OCI-LY7 (cell line): Measurements from ENCODE around the gene PLD5.

Experiments used
- EZH2phosphoT487 ChIP-seq: fragments of 200-600 bp; sonication (generic); IDR thresholded peaks from 2 replicates; pipeline ENCODE4 v1.6.1; 2018; ENCODE audit warnings: low read depth, borderline replicate concordance, mild to moderate bottlenecking, mixed run types, antibody characterized with exemption, low read length, moderate library complexity, mixed read lengths
- TF ChIP-seq, protein P1 (sequence below): fragments of 200-600 bp; sonication (generic); conservative IDR thresholded peaks from 2 replicates; pipeline ENCODE4 v1.5.1; 2014; ENCODE audit warnings: mild to moderate bottlenecking, antibody characterized with exemption, low read length, moderate library complexity, mixed read lengths

GRCh38 chr1:242506724-242507123 lies 17.8 kb downstream of the PLD5 start:
- TF ChIP-seq, protein P1, sequence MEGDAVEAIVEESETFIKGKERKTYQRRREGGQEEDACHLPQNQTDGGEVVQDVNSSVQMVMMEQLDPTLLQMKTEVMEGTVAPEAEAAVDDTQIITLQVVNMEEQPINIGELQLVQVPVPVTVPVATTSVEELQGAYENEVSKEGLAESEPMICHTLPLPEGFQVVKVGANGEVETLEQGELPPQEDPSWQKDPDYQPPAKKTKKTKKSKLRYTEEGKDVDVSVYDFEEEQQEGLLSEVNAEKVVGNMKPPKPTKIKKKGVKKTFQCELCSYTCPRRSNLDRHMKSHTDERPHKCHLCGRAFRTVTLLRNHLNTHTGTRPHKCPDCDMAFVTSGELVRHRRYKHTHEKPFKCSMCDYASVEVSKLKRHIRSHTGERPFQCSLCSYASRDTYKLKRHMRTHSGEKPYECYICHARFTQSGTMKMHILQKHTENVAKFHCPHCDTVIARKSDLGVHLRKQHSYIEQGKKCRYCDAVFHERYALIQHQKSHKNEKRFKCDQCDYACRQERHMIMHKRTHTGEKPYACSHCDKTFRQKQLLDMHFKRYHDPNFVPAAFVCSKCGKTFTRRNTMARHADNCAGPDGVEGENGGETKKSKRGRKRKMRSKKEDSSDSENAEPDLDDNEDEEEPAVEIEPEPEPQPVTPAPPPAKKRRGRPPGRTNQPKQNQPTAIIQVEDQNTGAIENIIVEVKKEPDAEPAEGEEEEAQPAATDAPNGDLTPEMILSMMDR: no peak
- TF ChIP-seq EZH2phosphoT487: no peak
